ENCODE measurements around the gene CHRFAM7A.
"Not testable (repeated sequence)": the region's sequence is repeated elsewhere in the genome, so short reads cannot be mapped to it uniquely, and the experiment has no call there.

The CHRFAM7A gene

GRCh38 chr15:30392766-30393663 is at the start of gene CHRFAM7A:
TSS of gene CHRFAM7A (minus strand) at chr15:30393540. CDS start at chr15:30383351, 10,189 bp downstream.
- not testable (repeated sequence) for H3K4me3 ChIP-seq (ENCODE audit: low read depth, low read length)

- H3K4me3 ChIP-seq (ENCODE audit: low read depth, low read length), result not testable (repeated sequence)
Measured at GRCh38 chr15:30438348-30438747, 45.0 kb upstream of the CHRFAM7A start.

DNA sequence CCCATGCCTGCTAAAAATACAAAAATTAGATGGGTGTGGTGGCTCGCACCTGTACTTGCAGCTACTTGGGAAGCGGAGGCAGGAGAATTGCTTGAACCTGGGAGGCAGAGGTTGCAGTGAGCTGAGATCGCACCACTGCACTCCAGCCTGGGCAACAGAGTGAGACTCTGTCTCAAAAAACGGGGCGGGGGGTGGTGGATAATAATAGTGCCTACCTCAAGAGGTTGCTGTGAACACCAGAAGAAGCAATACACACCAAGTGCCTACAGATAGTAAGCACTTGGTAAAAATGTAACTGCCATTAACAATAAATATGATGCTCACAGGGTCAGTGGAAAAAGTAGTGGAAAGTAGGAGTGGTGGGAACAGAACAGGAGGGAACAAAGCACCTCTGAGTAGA is 42.5 kb upstream of the CHRFAM7A start:
- not testable (repeated sequence) for H3K4me3 ChIP-seq (ENCODE audit: low read depth, low read length)

GRCh38 chr15:30420723-30421122 is 27.4 kb upstream of the CHRFAM7A start:
- H3K4me3 ChIP-seq (ENCODE audit: low read depth, low read length), result not testable (repeated sequence)

GRCh38 chr15:30414160-30414559 is 20.8 kb upstream of the CHRFAM7A start, which contains the start of gene GOLGA8R:
TSS of gene GOLGA8R (minus strand) at chr15:30414260. CDS start at chr15:30414162, 98 bp downstream.
- not testable (repeated sequence) for H3K4me3 ChIP-seq (ENCODE audit: low read depth, low read length)

DNA sequence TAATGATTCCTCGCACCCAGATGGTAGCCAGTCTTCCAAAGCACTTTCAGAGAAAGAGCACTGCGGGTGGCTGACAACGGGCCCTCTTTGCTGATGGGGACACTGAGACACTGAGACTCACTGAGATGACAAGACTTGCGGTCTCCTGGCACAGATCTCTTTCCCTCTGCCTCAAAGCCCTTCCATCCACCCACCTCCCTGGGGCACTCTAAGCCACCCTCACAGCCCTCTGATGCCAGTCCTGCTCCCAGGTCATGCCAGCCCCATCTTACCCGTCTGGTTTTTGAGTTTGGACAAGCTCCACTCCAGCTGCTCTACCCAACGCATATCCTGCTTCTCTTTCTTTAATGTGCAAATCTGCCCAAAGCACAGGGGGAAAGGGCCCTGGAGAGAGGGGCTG is 14.3 kb upstream of the CHRFAM7A start:
- not testable (repeated sequence) for H3K4me3 ChIP-seq (ENCODE audit: low read depth, low read length)

- not testable (repeated sequence) for H3K4me3 ChIP-seq (ENCODE audit: low read depth, low read length)
Measured at GRCh38 chr15:30398988-30399387, 5.6 kb upstream of the CHRFAM7A start.

- not testable (repeated sequence) for H3K4me3 ChIP-seq (ENCODE audit: low read depth, low read length)
Measured at GRCh38 chr15:30393664-30393991, 288 bp upstream of the CHRFAM7A start.

- not testable (repeated sequence) for H3K4me3 ChIP-seq (ENCODE audit: low read depth, low read length)
Measured at GRCh38 chr15:30386318-30386887, 6.9 kb downstream of the CHRFAM7A start.

- H3K4me3 ChIP-seq (ENCODE audit: low read depth, low read length), result not testable (repeated sequence)
Measured at GRCh38 chr15:30377082-30377413, 16.3 kb downstream of the CHRFAM7A start.

DNA sequence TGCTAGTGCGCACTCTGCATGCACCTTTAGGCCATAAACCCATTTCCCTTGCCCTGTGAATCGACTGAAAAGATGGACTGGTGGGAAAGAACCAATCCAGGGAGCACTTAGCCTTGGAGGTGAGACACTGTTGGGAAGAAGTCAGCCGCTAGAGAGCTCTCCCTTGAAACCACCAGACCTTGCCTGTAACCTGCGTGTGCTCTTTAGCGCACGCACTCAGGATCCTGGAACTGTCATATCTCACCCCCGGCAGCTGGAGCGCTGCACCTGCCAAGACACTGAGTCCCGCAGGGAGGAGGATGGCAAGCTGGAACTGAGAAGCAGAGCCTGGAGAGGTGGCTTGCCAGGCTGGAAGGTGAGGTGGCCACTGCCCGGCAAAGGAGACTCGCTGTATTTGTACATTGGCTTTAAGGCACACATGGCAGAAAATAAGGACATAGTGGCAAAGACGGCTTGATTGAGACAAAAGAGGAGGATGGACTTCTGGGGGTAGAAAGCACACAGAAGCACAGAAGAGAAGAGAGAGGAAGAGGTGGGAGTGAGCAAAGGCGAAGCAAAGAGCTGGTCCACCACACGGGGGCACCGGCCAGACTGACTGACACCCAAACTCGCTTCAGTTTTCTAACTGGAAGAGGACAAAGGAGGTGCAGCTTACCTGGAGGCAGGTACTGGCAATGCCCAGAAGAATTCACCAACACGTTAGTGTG is 16.8 kb downstream of the CHRFAM7A start:
- H3K4me3 ChIP-seq (ENCODE audit: low read depth, low read length), result not testable (repeated sequence)

DNA sequence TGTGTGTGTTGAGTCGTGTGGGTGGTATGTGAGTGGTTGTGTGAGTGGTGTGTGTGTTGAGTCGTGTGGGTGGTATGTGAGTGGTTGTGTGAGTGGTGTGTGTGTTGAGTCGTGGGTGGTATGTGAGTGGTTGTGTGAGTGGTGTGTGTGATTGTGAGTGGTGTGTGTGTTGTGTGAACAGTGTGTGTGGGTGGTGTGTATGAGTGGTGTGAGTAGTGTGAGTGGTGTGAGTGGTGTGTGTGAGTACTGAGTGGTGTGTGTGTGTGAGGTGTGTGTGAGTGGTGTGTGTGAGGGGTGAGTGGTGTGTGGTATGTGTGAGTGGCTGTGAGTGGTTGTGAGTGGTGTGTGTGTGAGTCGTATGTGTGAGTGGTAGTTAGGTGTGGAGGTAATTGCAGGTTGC is 17.5 kb downstream of the CHRFAM7A start:
- H3K4me3 ChIP-seq (ENCODE audit: low read depth, low read length), result not testable (repeated sequence)

DNA sequence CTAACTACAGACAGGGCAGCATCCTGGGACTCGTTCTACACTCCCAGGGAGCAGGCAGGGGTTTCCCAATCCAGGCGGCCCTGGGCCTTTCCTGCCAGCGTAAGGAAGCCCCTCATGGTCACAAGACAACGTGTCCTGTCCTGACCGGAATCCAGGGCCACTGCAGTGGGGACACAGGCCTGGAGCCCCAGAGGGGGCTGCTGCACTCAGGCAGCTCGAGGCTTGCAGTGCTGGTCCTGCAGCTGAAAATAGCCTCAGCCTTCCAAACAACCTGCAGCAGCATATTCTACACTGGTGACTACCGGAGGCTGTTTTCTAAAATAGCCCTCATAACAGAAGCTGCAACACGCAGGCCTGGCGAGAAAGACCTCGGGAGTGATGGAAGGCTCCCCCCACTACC is 18.5 kb downstream of the CHRFAM7A start:
- not testable (repeated sequence) for H3K4me3 ChIP-seq (ENCODE audit: low read depth, low read length)

DNA sequence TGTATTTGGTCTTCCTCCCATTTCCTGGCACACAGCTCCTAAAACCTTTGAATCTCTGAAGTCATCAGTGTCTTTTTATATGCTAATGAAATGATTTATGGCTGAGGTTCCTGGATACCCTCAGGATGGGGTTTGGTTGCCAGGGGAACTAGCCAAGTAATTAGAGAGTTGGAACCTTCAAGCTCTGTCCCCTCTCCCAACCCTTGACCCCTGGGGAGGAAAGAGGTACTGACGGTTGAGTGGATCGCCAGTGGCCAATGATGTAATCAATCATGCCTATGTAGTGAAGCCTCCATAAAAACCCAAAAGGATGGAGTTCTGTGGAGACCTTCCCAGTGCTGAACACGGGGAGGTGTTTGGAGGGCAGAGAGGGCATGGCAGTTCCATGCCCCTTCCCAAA is 25.1 kb downstream of the CHRFAM7A start:
- H3K4me3 ChIP-seq (ENCODE audit: low read depth, low read length), result not testable (repeated sequence)

DNA sequence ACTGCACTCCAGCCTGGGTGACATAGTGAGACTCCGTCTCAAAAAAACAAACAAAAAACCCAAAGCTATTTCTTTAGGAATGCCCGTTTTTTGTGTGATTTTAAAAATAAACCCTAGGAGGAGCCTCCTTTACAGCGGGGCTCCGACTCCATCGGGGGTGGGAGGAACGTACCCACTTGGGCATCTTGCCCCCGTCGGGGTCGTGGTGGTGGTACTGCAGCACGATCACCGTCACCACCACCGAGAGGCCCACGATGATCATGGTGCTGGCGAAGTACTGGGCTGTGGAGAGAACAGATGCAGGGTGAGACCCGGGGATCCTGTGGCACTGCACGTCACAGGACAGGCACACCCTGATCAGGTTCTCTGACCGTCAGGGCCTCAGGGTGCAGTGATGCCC is 26.1 kb downstream of the CHRFAM7A start:
- not testable (repeated sequence) for H3K4me3 ChIP-seq (ENCODE audit: low read depth, low read length)

DNA sequence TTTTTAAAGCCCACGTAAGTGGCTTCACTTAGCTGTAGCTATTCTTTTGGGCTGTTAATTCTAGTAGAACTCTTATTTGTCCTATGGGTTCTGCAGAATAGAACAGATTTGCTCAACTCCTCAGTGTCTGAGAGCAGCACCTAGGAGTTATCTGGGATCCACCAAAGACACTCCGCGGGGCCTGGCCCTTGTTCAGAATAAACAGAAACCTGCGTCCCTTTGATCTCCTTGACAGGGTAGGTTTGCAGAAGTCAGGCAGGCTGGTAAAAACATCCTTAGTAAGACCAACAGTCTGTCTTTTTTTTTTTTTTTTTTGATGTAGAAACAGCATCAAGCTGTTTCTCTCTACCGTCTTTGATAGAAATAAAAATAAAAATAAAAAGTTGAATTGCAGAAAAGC is 31.9 kb downstream of the CHRFAM7A start:
- H3K4me3 ChIP-seq (ENCODE audit: low read depth, low read length), result not testable (repeated sequence)

GRCh38 chr15:30360990-30361389 is 32.4 kb downstream of the CHRFAM7A start:
- not testable (repeated sequence) for H3K4me3 ChIP-seq (ENCODE audit: low read depth, low read length)

- H3K4me3 ChIP-seq (ENCODE audit: low read depth, low read length), result not testable (repeated sequence)
Measured at GRCh38 chr15:30355043-30355442, 38.3 kb downstream of the CHRFAM7A start.

GRCh38 chr15:30349803-30350202 is 43.5 kb downstream of the CHRFAM7A start:
- not testable (repeated sequence) for H3K4me3 ChIP-seq (ENCODE audit: low read depth, low read length)

DNA sequence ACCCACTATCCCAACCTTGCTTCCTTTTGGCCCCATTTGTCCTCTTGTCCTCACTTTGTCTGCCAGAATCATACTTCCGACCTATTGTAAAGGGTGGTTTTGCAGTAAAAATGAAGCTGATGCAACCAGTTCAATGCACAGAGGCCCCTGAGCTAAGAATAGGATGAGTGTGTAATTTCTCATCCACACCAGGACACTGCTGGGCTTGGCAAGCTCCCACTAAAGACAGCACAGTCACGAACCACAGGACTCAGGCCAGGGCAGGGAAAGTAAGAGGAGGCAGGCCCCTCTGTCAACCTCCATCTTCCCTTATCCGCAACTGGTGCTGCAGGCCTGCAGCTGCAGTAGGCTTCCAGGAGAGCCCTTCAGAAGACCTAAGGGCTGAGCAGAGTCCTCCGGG is 56.8 kb downstream of the CHRFAM7A start:
- H3K4me3 ChIP-seq (ENCODE audit: low read depth, low read length), result not testable (repeated sequence)

DNA sequence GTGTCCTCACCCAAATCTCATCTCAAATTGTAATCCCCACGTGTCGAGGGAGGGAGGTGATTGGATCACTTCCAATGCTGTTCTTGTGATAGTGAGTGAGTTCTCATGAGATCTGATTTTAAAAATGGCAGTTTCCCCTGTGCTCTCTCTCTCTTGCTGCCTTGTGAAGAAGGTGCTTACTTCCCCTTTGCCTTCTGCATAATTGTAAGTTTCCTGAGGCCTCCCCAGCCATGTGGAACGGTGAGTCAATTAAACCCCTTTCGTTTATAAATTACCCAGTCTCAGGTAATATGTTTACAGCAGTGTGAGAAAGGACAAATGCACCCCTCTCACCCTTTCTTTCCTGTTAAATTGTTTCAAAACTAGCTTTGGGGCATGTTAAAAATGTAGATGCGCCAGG is 59.2 kb downstream of the CHRFAM7A start:
- H3K4me3 ChIP-seq (ENCODE audit: low read depth, low read length), result not testable (repeated sequence)

DNA sequence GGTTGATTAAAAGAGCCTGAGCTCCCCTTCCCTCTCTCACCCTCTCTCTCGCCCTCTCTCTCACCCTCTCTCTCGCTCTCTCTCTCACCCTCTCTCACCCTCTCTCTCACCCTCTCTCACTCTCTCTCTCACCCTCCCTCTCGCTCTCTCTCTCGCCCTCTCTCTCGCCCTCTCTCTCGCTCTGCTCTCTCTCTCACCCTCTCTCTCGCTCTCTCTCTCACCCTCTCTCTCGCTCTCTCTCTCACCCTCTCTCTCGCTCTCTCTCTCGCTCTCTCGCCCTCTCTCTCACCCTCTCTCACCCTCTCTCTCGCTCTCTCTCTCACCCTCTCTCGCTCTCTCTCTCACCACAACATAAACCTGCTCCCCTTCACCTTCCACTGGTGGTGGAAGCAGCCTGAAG is 67.2 kb downstream of the CHRFAM7A start:
- H3K4me3 ChIP-seq (ENCODE audit: low read depth, low read length), result not testable (repeated sequence)

All from WI38 (cell line).